ENCODE measurements around the gene NCOA5. TPM values are rescaled to one million over a fixed set of nuclear protein-coding genes. Genes with fewer than 3 reads are reported as not detected.

NCOA5 gene
- total RNA-seq, 1 donor from 2014 or later = 9.1 TPM

GRCh38 chr20:46043556-46043955 lies 46.2 kb downstream of the NCOA5 start:
- DNase-seq (ENCODE audit: low read depth in 2 of 2) = no peak

DNA sequence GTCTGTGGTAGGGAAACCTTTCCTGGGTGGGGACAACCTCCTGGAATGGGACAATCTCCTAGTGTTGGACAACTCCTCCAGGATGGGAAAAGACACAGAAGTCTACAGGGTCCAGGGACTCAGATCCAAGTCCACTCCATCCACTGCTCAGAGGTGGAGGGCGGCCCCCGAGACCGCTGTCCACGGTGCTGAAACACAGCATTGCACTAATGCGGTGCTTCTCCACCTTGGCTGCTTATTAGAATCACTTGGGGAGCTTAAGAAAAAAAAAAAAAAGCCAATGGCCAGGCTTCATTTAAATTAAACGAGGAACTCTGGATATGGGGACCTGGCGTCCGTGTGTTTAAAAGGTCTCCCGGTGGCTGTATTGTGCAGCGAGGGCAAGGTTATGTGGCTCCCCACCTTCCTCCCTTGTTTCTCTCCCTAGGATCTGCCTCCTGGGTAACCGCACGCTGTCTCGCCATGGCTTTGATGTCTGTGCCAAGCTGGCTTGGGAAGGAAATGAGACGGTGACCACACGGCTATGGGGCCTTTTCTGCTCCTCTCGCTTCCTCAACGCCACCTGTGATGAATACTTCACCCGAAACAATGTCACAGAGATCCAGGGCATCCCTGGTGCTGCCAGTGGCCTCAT lies 48.7 kb downstream of the NCOA5 start:
- DNase-seq (ENCODE audit: low read depth in 2 of 2) = peak; percentile 55 to 58

DNA sequence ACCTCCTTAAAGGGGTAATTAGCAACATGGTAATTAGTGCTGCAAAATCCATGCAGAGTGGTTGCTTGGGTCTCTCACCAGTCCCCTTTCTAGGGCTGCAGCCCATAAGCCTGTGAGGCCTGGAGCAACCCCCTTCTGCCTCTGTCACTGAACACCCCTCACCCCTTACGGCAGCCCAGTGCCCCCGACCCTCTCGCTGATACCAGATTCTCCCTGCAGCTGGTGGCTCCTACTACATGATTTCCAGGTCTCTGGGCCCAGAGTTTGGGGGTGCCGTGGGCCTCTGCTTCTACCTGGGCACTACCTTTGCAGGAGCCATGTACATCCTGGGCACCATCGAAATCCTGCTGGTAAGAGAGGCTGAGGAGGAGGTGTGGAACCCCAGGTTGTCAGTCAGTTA lies 52.7 kb downstream of the NCOA5 start:
- no peak for DNase-seq (ENCODE audit: low read depth in 2 of 2)

- no peak for DNase-seq (ENCODE audit: low read depth in 2 of 2)
Measured at GRCh38 chr20:46036370-46036769, 53.4 kb downstream of the NCOA5 start.

GRCh38 chr20:46035713-46036112 lies 54.0 kb downstream of the NCOA5 start:
- no peak for DNase-seq (ENCODE audit: low read depth in 2 of 2)

DNA sequence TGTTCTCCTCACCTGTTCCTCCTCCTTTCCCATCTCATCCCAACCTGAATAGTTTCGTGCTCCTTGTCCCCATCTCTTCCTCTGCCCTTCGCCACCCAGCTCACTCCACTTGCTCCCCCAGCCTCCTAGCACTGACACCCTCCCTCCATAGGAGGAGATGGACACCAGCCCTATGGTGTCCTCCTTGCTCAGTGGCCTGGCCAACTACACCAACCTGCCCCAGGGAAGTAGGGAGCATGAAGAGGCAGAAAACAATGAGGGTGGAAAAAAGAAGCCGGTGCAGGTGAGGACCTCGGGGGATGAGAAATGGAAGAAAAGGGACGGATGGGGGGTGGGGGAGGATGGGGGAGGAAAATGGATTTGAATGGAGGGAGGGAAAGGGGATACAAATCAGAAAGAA lies 54.5 kb downstream of the NCOA5 start:
- no peak for DNase-seq (ENCODE audit: low read depth in 2 of 2)

- DNase-seq (ENCODE audit: low read depth in 2 of 2) = no peak
Measured at GRCh38 chr20:46034039-46034438, 55.7 kb downstream of the NCOA5 start.

DNA sequence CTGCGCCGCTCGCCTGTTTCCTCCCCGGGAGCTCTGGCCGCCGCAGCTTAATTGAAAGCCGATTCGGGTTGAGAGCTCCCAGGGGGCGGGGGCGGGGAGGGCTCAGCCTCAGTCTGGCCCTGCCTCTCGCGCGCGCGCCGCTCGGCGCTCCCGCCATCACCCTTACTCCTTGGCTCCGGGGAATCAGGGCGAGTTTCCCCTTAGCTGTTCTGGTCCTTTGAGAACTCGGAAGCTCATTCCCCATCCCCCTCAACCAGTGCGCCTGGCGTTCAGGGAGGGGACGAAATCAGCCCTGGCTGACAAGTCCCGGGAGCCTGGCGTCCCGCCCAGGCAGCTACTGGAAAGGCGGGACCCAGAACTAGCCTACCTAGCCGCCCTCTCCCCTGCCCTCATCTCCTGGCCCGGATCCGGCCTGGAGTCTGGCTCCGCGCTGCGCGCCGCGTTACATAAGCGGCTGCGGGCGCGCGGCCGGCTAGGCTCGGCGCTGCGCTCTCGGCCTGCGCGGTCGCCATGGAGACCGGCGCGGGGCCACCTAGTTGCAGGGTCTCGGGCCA lies 58.0 kb downstream of the NCOA5 start:
- DNase-seq (ENCODE audit: low read depth in 2 of 2) = no peak

DNA sequence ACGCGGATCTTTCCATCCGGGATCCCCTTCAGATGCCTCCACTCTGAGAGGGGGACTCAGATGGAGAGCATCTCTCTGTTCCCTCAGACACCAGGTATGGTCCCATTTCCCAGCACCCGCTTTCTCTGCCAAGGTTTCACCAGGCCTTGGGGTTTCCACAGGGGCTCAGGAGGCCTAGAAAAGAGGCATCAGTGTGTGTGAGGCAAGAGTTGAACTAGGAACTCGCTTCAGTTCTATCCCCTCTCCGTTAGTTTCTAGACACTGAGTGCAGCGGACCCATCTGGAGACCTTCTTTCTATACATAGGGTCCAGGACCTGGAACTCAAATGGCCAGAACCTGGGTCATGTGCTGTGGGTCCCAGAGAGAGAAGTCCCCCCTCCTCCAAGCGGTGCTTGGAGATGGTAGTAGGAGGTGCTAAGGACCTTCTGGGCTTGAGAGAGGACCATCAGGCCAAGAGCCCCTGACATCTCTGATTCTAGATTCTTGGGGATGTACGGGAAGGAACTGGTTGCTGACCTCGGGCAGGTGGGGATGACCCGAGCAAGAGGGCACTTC lies 58.7 kb downstream of the NCOA5 start:
- no peak for DNase-seq (ENCODE audit: low read depth in 2 of 2)

DNA sequence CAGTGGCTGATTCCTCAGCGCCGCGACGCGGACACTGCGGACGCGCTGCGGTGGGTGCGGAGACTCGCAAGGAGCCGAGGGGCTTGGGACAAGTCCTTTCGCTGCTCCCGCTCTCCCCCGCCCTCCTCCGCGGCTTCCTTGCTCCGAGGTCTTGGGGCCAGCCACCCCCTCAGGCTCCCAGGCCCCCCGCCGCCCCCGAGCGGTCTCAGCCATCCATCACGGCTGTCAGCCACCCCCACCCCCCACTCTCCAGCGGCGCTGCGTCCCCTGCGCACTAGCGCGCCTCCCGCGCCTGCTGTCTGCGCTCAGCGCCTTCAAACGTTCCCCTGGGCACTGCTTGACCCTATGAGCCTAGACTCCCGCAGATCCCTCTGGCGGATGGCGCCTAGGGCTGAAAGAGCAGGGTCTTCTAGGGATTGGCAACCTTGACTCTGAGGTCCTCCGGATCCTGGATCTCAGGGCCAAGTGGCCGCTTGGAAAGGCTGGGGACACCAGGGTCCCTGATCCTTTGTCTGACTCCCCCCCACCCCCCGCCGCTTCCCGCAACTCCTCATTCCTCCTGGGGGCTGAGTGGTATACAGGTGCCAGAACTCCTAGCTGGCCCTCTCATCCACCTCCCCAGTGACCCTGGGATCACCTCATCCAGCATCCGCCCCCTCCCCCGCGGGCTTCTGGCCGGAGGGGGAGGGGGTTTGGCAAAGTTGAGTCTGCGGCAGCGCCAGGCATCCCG lies 59.3 kb downstream of the NCOA5 start:
- no peak for DNase-seq (ENCODE audit: low read depth in 2 of 2)

DNA sequence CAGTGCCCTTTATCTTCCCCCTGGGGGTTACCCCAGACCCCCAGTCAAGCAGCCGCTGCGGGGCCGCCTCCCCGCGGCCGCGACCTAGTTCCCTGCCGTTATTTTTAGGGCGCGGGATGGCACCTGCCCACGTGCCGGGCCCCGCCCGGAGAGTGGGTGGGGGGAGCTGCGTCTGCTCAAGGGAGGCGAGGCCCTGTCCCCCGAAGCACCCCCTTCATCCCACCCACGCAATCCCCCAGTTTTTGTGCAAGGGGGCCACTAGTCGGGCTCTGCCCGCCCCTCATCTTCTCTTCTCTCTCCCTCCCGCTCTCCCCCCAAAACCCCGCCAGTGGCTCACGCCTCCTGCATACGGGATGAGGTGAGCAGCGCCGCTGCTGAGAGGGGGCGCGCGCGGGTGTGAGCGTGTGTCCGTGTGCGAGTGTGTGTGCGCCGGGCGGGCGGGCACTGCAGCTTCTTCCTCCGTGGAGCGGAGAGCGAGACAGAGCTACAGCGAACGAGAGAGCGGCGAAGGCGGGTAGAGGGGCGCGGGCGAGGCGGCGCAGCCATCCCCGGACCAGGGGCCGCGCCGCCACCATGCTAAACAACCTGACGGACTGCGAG lies 60.9 kb downstream of the NCOA5 start, which contains the start of gene SLC12A5:
Gene SLC12A5, plus strand, starts transcription at position 444 of the 600 bp plus-strand sequence. Its CDS starts 130 bp downstream, at position 574.
- no peak for DNase-seq (ENCODE audit: low read depth in 2 of 2)

GRCh38 chr20:46028110-46028509 lies 61.7 kb downstream of the NCOA5 start:
- DNase-seq (ENCODE audit: low read depth in 2 of 2) = no peak

DNA sequence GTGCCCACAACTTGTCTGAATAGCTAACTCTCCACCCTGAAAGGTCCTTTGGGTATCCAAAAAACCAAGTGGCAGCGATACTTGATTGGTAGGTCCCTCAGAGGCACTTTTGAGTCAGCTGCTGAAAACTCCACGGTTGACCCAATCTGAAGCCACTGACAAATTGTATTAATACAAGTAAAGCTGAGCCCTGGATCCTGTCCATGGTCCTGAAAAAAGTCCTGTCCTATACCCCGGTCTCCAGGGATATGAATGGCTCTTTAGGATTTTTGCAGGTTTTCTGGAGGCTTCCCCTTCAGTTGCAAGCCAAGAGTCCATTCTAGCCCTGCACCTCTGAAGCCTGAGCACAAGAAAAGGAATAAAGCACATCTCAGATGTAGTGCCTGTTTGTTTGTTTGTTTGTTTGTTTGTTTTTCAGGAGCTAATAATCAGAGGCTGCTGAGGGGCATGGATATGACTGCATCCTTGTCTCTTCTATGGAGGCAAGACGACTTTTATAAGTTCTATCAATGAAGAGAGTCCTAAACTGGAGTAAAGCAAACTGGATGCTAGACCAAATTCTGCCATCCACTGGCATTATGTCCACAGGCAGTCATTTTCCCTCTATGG lies 62.4 kb downstream of the NCOA5 start:
- peak; percentile 68 to 75 for DNase-seq (ENCODE audit: low read depth in 2 of 2)

DNA sequence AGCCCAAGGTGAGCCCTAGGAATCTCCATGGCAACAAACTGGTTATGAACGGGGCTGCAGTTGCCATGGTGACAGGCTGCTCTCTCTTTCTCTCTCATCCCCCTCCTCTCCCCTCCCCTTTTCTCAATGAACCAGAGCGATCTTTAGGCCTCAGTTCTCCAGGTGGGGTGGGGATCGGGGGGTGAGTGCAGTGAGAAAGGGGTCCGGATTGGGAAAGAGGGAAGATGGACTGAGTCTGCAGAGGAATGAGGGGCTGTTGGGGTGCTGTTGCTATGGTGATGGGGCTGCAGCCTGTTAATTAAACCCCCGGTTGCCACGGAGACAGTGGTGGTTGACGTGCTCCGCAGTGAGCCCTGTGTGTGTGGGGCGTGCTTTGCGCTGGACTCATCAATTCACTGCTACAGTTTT lies 64.4 kb downstream of the NCOA5 start:
- no peak for DNase-seq (ENCODE audit: low read depth in 2 of 2)

DNA sequence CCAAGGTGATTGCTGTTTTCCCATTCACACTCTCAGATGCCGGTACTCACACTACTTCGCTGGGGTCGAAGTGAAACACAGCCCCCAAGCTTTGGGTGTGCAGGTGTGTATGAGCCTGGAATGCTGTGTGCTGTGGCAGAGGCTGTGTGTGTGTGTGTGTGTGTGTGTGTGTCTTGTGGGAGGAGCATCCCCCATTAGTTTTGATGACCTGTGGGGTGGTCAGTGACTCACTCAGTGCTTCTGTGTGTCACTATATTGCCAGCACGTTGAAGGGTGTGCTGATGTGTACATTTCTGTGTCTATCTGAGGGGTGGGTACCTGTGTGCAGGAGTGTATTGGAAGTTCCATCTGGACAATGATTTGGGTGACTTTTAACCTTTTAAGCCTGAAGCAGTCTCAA lies 65.8 kb downstream of the NCOA5 start:
- no peak for DNase-seq (ENCODE audit: low read depth in 2 of 2)

DNA sequence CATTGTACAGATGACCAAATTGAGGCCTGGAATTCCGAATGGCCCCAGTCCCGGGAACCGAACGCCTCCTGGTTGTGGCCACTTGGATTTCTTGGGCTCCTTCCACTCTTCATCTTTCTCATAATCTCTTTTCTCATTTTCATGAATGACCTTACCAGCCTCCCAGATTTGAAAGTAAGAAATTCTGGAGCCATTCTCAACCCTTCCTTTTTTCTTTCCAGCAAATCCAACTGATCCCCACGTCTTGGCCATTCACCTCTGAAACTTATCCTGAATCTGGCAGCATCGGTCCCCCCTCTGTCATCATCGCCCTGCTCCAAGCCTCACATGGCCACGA lies 66.6 kb downstream of the NCOA5 start:
- no peak for DNase-seq (ENCODE audit: low read depth in 2 of 2)

- peak; percentile 46 to 50 for DNase-seq (ENCODE audit: low read depth in 2 of 2)
Measured at GRCh38 chr20:46022411-46023147, 67.2 kb downstream of the NCOA5 start.

DNA sequence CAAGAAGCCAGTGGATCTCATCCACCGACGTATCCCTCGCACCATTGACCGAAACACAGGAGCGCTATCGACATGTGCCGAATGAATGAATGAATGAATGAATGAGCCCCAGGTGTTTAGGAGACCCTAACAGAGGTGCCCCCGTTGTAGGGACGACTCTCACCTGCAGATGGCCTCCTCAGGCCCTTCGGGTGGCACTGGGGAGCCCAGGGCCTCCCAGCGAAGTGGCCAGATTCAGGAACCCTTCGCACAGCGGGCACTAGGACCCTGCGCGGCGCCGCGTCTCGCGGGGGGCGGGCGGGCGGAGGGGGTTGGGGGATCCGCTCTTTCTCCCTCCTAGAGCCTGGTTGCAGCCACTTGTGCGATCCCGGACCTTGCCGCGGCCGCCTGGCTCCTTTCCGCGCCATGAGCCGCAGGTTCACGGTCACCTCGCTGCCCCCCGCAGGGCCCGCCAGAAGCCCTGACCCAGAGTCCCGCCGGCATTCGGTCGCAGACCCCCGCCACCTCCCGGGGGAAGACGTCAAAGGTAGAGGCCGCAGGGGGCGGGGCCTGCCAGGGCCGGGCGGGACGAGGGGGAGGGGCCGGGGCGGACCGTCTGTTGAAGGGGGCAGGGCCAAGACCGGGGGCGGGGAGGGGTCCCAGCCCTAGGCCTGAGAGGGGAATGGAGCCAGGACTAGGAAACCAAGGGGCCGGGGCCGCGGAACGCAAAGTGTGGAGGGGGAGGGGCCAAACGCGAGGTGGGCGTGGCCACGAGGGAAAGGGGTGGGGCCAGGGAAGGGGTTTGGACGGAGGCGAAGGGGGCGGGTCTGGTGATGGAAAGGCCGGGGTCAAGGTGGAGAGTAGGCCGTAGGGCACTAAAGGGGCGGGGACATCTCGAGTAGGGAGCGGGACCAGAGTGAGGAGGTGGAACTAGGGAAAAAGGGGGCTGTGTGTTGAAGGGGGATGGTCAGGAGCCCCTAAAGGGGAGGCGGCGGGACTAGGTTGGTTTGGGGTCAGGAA lies 68.1 kb downstream of the NCOA5 start:
- peak; percentile 20 to 57 for DNase-seq (ENCODE audit: low read depth in 2 of 2)

GRCh38 chr20:46020555-46020954 lies 69.2 kb downstream of the NCOA5 start:
- DNase-seq (ENCODE audit: low read depth in 2 of 2) = no peak

- DNase-seq (ENCODE audit: low read depth in 2 of 2) = no peak
Measured at GRCh38 chr20:46018611-46019010, 71.2 kb downstream of the NCOA5 start.
